ENCODE measurements around the gene PASK. TPM values are rescaled to one million over a fixed set of nuclear protein-coding genes. Genes with fewer than 3 reads are reported as not detected.

PASK gene
- total and polyA plus RNA-seq, 4 experiments from 2014 or later = 38.2 to 309 (median 170) TPM

DNA sequence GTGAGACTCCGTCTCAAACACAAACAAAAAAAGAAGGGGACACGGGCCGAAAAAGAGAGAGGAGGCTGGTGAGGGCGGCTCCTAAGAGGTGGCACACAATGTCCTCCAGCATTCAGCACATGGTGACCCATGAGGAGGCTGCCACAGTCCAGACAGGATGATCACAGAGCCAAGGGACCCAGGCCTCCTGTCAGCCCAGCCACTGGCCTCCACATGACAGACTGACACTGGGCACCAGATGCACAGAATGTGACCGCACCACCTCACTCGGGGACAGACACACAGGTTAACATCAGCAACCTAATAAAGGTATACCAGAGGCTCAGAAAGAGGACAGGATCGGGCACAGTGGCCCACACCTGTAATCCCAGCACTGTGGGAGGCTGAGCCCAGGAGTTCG, 21.0 kb downstream of the PASK start:
- H3K36me3 ChIP-seq (ENCODE audit: insufficient read depth, low read length) = peaks cover 3% of the 10 kb centered on the region
- no peak overlapping the region for H3K4me3 ChIP-seq (ENCODE audit: low read length in 2 of 2)
- intact Hi-C loops (cut with micrococcal nuclease) = no loop called here
- H3K4me3 Mint-ChIP-seq = peak overlapping the region in 4 of 8 donors; percentile 69 to 78 (median 71)
- H3K9me3 ChIP-seq (ENCODE audit: control insufficient read depth in 1 of 2, low read length in 2 of 2) = no peaks in the 10 kb centered on the region
- peak overlapping the region; percentile 93 to 97 (median 95) for H3K27ac Mint-ChIP-seq
- peaks cover 54% of the 10 kb centered on the region for H3K4me1 ChIP-seq (ENCODE audit: insufficient read depth, low read length)
- H3K27ac ChIP-seq (ENCODE audit: low read depth, low read length) = peak overlapping the region; percentile 67
- H3K36me3 Mint-ChIP-seq = peaks cover 12 to 23% of the 10 kb centered on the region in 2 donors
- H3K9me3 Mint-ChIP-seq = no peaks in the 10 kb centered on the region
- no peak for DNase-seq
- ChIA-PET CTCF (ENCODE audit: partially characterized antibody) (no interaction called here), POLR2A (ENCODE audit: partially characterized antibody) (interaction anchor here (1.1 to 7.4 kb wide), 5 partner anchors 9 to 25 kb away, joined by 4 to 72 read pairs (median 7); partner anchors contain the start of genes MTERF4 and PASK)
- peaks cover 21 to 52% (median 28%) of the 10 kb centered on the region in 4 donors for H3K4me1 Mint-ChIP-seq
- H3K27me3 Mint-ChIP-seq = no peaks in the 10 kb centered on the region
- no peaks in the 10 kb centered on the region for H3K27me3 ChIP-seq (ENCODE audit: insufficient read depth, low read length)

DNA sequence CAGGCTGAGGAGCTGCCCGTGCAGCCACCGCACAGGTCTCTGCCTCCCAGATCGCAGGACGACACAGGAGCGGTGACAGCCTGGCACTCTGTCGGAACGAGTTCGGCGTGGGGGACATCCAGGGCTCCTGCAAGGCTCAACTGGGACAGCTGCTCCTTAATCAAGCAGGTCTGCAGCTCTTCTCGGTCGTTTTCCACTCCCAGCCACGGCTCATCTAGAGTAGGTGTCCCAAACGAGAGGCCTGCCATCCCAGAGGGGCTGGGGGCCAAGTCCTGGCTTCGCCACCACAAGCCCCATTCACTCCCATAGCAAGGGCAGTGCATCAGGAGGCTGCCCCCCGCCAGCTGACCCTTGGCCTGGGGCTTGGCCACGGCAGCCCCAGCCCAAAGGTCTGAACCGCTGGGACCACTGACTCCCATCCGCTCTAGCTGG, 22.5 kb downstream of the PASK start:
- ChIA-PET CTCF (ENCODE audit: partially characterized antibody) (no interaction called here), POLR2A (ENCODE audit: partially characterized antibody) (interaction anchor here (0.9 to 7.4 kb wide), 5 partner anchors 11 to 24 kb away, joined by 3 to 72 read pairs (median 8); partner anchors contain the start of genes MTERF4, PASK and PPP1R7)
- Histone ChIP-seq H3K4me3 (ENCODE audit: low read length in 2 of 2) (no peak overlapping the region), H3K27ac (ENCODE audit: low read depth, low read length) (peak overlapping the region; percentile 67), H3K4me1 (ENCODE audit: insufficient read depth, low read length) (peaks cover 54% of the 10 kb centered on the region), H3K9me3 (ENCODE audit: control insufficient read depth in 1 of 2, low read length in 2 of 2) (no peaks in the 10 kb centered on the region), H3K36me3 (ENCODE audit: insufficient read depth, low read length) (peaks cover 3% of the 10 kb centered on the region), H3K27me3 (ENCODE audit: insufficient read depth, low read length) (no peaks in the 10 kb centered on the region)
- Mint-ChIP-seq H3K27ac (peak overlapping the region in 5 of 7 donors; percentile 6 to 97 (median 95)), H3K36me3 (peaks cover 4 to 24% of the 10 kb centered on the region in 2 donors), H3K4me3 (no peak overlapping the region), H3K27me3 (no peaks in the 10 kb centered on the region), H3K4me1 (peaks cover 21 to 52% (median 29%) of the 10 kb centered on the region in 4 donors), H3K9me3 (no peaks in the 10 kb centered on the region)
- DNase-seq = no peak
- intact Hi-C loops (cut with micrococcal nuclease) = no loop called here

DNA sequence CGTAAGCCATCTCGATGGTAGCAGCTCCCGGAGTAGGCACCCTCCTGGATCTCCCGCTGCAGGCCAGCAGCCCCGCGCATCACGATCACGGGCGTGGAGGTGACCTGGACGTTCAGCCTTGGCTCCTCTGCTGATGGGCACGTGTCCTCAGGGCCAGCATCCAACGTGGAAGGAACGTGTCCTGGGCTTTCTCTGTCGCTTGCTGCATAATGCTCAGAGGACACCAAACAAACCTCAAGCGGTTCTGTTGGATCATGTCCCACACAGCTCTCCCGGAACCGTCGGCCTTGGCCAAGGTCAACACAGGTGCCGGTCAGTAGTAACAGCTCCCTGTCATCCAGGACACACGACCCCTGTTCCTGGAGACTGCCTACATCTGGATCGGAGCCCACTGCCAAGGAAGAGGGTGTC, 23.1 kb downstream of the PASK start:
- Histone ChIP-seq H3K4me3 (ENCODE audit: low read length in 2 of 2) (no peak overlapping the region), H3K4me1 (ENCODE audit: insufficient read depth, low read length) (peaks cover 54% of the 10 kb centered on the region), H3K27ac (ENCODE audit: low read depth, low read length) (peak overlapping the region; percentile 67), H3K9me3 (ENCODE audit: control insufficient read depth in 1 of 2, low read length in 2 of 2) (no peaks in the 10 kb centered on the region), H3K27me3 (ENCODE audit: insufficient read depth, low read length) (no peaks in the 10 kb centered on the region), H3K36me3 (ENCODE audit: insufficient read depth, low read length) (peaks cover 4% of the 10 kb centered on the region)
- ChIA-PET POLR2A (ENCODE audit: partially characterized antibody) (interaction anchor here (1.0 to 7.4 kb wide), 4 partner anchors 11 to 24 kb away, joined by 4 to 72 read pairs (median 34); partner anchors contain the start of genes MTERF4, PASK and PPP1R7), CTCF (ENCODE audit: partially characterized antibody) (no interaction called here)
- Mint-ChIP-seq H3K27ac (peak overlapping the region in 5 of 7 donors; percentile 10 to 88 (median 35)), H3K27me3 (no peaks in the 10 kb centered on the region), H3K36me3 (peaks cover 4 to 29% of the 10 kb centered on the region in 2 donors), H3K4me3 (peak overlapping the region in 2 of 8 donors; percentile 30 to 34), H3K9me3 (no peaks in the 10 kb centered on the region), H3K4me1 (peaks cover 21 to 52% (median 31%) of the 10 kb centered on the region in 4 donors)
- intact Hi-C loops (cut with micrococcal nuclease) = no loop called here
- no peak for DNase-seq

DNA sequence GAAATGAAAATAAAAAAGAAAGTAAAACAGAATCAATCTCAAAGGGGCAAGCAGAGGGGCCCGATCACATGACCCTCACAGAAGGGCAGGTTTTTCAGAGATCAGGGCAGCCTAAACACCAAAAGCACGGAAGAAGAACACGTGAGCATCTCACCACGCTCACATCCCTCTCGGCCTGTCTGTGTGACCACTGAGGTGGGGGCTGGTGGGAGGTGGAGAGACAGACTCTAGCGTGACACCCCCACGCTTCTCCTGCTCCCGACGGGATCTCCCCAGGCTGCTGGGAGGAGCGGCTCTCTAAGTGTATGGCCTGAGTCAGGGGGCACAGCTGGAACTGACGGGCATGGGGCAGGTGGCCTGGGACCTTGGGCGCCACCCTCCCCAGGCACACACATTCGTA, 23.6 kb downstream of the PASK start:
- H3K4me1 ChIP-seq (ENCODE audit: insufficient read depth, low read length) = peaks cover 54% of the 10 kb centered on the region
- Mint-ChIP-seq H3K36me3 (peaks cover 9 to 32% of the 10 kb centered on the region in 2 donors), H3K4me3 (peak overlapping the region in 6 of 8 donors; percentile 10 to 61 (median 40)), H3K9me3 (no peaks in the 10 kb centered on the region), H3K27ac (peak overlapping the region in 4 of 7 donors; percentile 27 to 85 (median 60)), H3K4me1 (peaks cover 21 to 52% (median 35%) of the 10 kb centered on the region in 4 donors), H3K27me3 (no peaks in the 10 kb centered on the region)
- ChIA-PET POLR2A (ENCODE audit: partially characterized antibody) (interaction anchor here (1.9 to 7.4 kb wide), 4 partner anchors 12 to 24 kb away, joined by 8 to 72 read pairs (median 38); partner anchors contain the start of genes MTERF4, PASK and PPP1R7), CTCF (ENCODE audit: partially characterized antibody) (no interaction called here)
- intact Hi-C loops (cut with micrococcal nuclease) = loop anchor here (2.0 kb wide), 1 partner anchor 15 kb away; no protein-coding TSS in a partner anchor
- no peak overlapping the region for H3K4me3 ChIP-seq (ENCODE audit: low read length in 2 of 2)
- DNase-seq = no peak
- H3K27ac ChIP-seq (ENCODE audit: low read depth, low read length) = no peak overlapping the region
- H3K27me3 ChIP-seq (ENCODE audit: insufficient read depth, low read length) = no peaks in the 10 kb centered on the region
- H3K9me3 ChIP-seq (ENCODE audit: control insufficient read depth in 1 of 2, low read length in 2 of 2) = no peaks in the 10 kb centered on the region
- peaks cover 8% of the 10 kb centered on the region for H3K36me3 ChIP-seq (ENCODE audit: insufficient read depth, low read length)

DNA sequence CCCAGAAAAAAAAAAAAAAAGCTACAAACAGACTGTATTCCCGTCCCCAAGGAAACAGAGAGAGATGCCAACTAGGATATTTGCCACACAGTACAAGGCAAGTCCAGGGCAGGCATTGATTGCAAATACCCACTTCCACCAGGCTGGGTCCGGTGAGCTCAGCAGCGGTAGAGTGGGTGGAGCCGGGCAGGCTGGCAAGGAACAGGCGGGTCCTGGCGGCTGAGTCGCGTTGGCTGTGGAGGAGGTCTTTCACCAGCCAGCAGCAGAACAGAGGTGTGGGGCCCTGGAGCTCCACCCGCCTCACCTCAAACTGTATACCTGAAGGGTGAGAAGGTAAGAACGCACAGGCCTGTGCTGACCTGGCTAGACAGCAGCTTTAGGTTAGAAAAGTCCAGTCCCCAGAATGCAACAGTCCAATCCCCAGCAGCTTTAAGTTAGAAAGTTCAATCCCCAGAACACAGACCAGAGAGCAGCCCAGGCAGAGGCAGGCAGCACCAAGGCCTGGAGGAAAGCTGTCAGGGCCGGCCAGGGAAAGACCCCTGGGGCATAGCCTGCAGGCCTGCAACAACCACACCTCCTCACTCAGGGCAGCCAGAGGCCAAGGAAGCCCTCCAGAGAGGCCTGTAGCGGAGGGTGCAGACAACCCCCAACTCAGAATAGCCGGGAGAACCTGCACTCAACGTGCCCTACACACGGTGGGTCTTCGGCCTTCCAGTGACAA, 25.3 kb downstream of the PASK start:
- intact Hi-C loops (cut with micrococcal nuclease) = loop anchor here (2.0 kb wide), 1 partner anchor 13 kb away; no protein-coding TSS in a partner anchor
- peak; percentile 52 to 74 (median 61) for DNase-seq
- Mint-ChIP-seq H3K36me3 (peaks cover 14 to 33% of the 10 kb centered on the region in 2 donors), H3K4me3 (peak overlapping the region; percentile 43 to 81 (median 70)), H3K4me1 (peaks cover 21 to 42% (median 33%) of the 10 kb centered on the region in 4 donors), H3K9me3 (no peaks in the 10 kb centered on the region), H3K27ac (peak overlapping the region; percentile 80 to 95 (median 89)), H3K27me3 (no peaks in the 10 kb centered on the region)
- ChIA-PET CTCF (ENCODE audit: partially characterized antibody) (interaction anchor here (1.3 to 1.9 kb wide), 6 partner anchors 11 to 46 kb away, joined by 4 to 10 read pairs (median 8); partner anchors contain the start of genes PASK and PPP1R7), POLR2A (ENCODE audit: partially characterized antibody) (interaction anchor here (0.7 to 7.4 kb wide), 13 partner anchors 8 to 45 kb away, joined by 3 to 72 read pairs (median 4); partner anchors contain the start of genes MTERF4, PASK and PPP1R7)
- H3K4me3 ChIP-seq (ENCODE audit: low read length in 2 of 2) = no peak overlapping the region
- H3K27me3 ChIP-seq (ENCODE audit: insufficient read depth, low read length) = no peaks in the 10 kb centered on the region
- H3K36me3 ChIP-seq (ENCODE audit: insufficient read depth, low read length) = peaks cover 8% of the 10 kb centered on the region
- H3K4me1 ChIP-seq (ENCODE audit: insufficient read depth, low read length) = peaks cover 47% of the 10 kb centered on the region
- H3K27ac ChIP-seq (ENCODE audit: low read depth, low read length) = peak overlapping the region; percentile 29
- H3K9me3 ChIP-seq (ENCODE audit: control insufficient read depth in 1 of 2, low read length in 2 of 2) = no peaks in the 10 kb centered on the region

DNA sequence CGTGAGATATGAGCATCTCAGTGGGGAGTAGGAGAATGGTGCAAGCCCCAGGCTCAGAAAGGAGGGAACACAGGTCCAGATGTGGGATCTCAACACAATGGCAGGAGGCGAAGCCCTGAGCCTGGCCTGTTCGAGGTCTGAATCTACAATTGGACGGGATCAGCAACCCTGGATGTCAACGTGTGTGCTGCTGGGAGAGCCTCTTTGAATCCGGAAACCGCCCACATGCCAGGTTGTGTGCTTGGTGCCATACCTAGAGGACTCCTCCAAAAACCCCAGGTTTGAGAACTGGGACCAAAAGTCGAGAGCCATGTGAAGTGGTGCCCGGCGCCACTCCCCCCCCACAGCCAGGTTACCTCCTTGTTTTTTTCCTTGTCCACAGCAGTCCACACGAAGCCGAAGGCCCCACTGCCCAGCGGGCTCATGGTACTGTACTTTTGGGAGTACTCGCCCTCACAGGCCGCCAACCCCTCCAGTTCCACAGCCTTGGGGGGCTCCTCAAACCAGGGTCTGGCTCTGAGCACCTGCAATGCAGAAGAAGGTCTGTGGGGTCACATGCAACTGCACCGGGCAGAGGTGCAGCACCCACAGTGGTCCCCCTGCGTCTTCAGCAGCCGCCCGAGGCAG, 26.8 kb downstream of the PASK start:
- peaks cover 11 to 27% (median 23%) of the 10 kb centered on the region in 4 donors for H3K4me1 Mint-ChIP-seq
- POLR2A ChIA-PET (ENCODE audit: partially characterized antibody) = interaction anchor here (0.6 to 1.3 kb wide), 2 partner anchors 14 to 20 kb away, joined by 3 to 5 read pairs; partner anchors contain the start of gene MTERF4
- intact Hi-C loops (cut with micrococcal nuclease) = no loop called here
- Histone ChIP-seq H3K36me3 (ENCODE audit: insufficient read depth, low read length) (peaks cover 8% of the 10 kb centered on the region), H3K27ac (ENCODE audit: low read depth, low read length) (no peak overlapping the region), H3K4me1 (ENCODE audit: insufficient read depth, low read length) (peaks cover 34% of the 10 kb centered on the region), H3K27me3 (ENCODE audit: insufficient read depth, low read length) (no peaks in the 10 kb centered on the region), H3K4me3 (ENCODE audit: low read length in 2 of 2) (no peak overlapping the region), H3K9me3 (ENCODE audit: control insufficient read depth in 1 of 2, low read length in 2 of 2) (no peaks in the 10 kb centered on the region)
- H3K27ac Mint-ChIP-seq = peak overlapping the region in 4 of 7 donors; percentile 63 to 82 (median 81)
- H3K9me3 Mint-ChIP-seq = no peaks in the 10 kb centered on the region
- DNase-seq = no peak
- peaks cover 23 to 39% of the 10 kb centered on the region in 2 donors for H3K36me3 Mint-ChIP-seq
- no peaks in the 10 kb centered on the region for H3K27me3 Mint-ChIP-seq
- CTCF ChIA-PET (ENCODE audit: partially characterized antibody) = interaction anchor here (1.3 to 1.7 kb wide), 2 partner anchors 9 to 27 kb away, joined by 5 to 6 read pairs; partner anchors contain the start of gene PASK
- H3K4me3 Mint-ChIP-seq = no peak overlapping the region

Data from CD4-positive, alpha-beta memory T cell (primary cell).